GM12878 (cell line): Measurements from ENCODE around the gene CYTH2. TPM values are rescaled to one million over a fixed set of nuclear protein-coding genes. Genes with fewer than 3 reads are reported as not detected.

Experiments used
- BRCA1 ChIP-seq: IDR thresholded peaks from 2 replicates; pipeline ENCODE4 v1.6.1; 2011; ENCODE audit warnings: low read depth, low read length, improper control_type of control experiment
- CBFB ChIP-seq: IDR thresholded peaks from 2 replicates; pipeline ENCODE4 v1.6.1; 2016; ENCODE audit warnings: antibody characterized with exemption, low read depth
- IKZF1 ChIP-seq: fragments of 450-650 bp; conservative IDR thresholded peaks from 2 replicates; pipeline ENCODE4 v1.6.1; 2017; ENCODE audit warnings: antibody characterized with exemption, mild to moderate bottlenecking
- IRF4 ChIP-seq: IDR thresholded peaks from 2 replicates; pipeline ENCODE4 v1.6.1; 2011; ENCODE audit warnings: low read depth, low read length
- RCOR1 ChIP-seq: conservative IDR thresholded peaks from 2 replicates; pipeline ENCODE4 v1.6.1; 2012; ENCODE audit warnings: low read depth, low read length, improper control_type of control experiment
- RUNX3 ChIP-seq: IDR thresholded peaks from 2 replicates; pipeline ENCODE4 v1.6.1; 2012; ENCODE audit warnings: low read length, inconsistent platforms
- ZNF622 ChIP-seq: fragments of 450-650 bp; IDR thresholded peaks from 2 replicates; pipeline ENCODE4 v1.6.1; 2017; ENCODE audit warnings: mild to moderate bottlenecking, inconsistent platforms
- polyA plus RNA-seq, 11 experiments: library from polyadenylated mRNA; depleted of rRNA in 4 of 11; unstranded in 6 of 11; stranded (reverse) in 5 of 11; fragments of >200 nt; fragmentation: Nextera tagmentation in 4 of 11; fragmentation: Illumina TruSeq in 1 of 11; extraction: Ambion mirVana in 4 of 11; extraction: Trizol in 1 of 11; gene quantifications; 1 replicate in 1 of 11; 2 replicates in 10 of 11; pipeline versions ENCODE4 v1.2.1 to v1.2.3, GENCODE V29; 2011 to 2016; ENCODE audit warnings: inconsistent platforms in 2 of 11, missing spikeins in 2 of 11, low read depth in 1 of 11
- total RNA-seq, 4 experiments: library from RNA; depleted of rRNA in 3 of 4; stranded (reverse); fragments of >200 nt in 3 of 4; fragmentation: Illumina TruSeq in 1 of 4; extraction: Trizol in 1 of 4; gene quantifications; 2 replicates each; pipeline versions ENCODE4 v1.2.1 to v1.2.3, GENCODE V29; 2013 to 2021
- TF ChIP-seq, protein P1 (sequence below): fragments of 450-650 bp; IDR thresholded peaks from 2 replicates; pipeline ENCODE4 v1.6.1; 2017; ENCODE audit warnings: mild to moderate bottlenecking, moderate library complexity
- TF ChIP-seq, protein P2 (sequence below): IDR thresholded peaks from 2 replicates; pipeline ENCODE4 v1.6.1; 2012; ENCODE audit warnings: low read depth, low read length, improper control_type of control experiment
- TF ChIP-seq, protein P3 (sequence below): fragments of 450-650 bp; IDR thresholded peaks from 2 replicates; pipeline ENCODE4 v1.6.1; 2017; ENCODE audit warnings: low read depth, mild to moderate bottlenecking, moderate library complexity

Gene CYTH2
- total and polyA plus RNA-seq, 10 of the 15 experiments (the other 5 are each of a cell fraction or from before 2014, with no cell fraction given): 1.3 to 31.9 (median 22.2) TPM

DNA sequence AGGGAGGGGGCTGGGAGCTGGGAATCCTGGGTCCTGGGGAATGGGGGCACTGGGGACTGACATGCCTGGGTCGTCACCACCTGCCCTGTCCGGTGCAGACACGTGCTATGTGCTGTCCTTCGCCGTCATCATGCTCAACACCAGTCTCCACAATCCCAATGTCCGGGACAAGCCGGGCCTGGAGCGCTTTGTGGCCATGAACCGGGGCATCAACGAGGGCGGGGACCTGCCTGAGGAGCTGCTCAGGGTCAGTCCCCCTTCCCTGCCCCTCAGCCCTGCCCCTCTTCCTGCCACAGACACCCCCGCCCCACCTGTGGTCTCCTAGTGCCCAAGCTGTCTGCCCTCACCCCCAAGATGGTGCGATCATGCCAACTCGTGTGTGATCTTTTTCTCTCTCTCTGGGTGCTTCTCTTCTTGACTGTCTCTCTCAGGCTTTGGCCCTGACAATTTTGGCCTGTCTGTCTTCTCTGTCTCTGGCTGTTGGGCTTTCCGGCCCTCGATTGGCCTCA is 5.0 kb downstream of the CYTH2 start (continued):
- TF ChIP-seq, protein P1, sequence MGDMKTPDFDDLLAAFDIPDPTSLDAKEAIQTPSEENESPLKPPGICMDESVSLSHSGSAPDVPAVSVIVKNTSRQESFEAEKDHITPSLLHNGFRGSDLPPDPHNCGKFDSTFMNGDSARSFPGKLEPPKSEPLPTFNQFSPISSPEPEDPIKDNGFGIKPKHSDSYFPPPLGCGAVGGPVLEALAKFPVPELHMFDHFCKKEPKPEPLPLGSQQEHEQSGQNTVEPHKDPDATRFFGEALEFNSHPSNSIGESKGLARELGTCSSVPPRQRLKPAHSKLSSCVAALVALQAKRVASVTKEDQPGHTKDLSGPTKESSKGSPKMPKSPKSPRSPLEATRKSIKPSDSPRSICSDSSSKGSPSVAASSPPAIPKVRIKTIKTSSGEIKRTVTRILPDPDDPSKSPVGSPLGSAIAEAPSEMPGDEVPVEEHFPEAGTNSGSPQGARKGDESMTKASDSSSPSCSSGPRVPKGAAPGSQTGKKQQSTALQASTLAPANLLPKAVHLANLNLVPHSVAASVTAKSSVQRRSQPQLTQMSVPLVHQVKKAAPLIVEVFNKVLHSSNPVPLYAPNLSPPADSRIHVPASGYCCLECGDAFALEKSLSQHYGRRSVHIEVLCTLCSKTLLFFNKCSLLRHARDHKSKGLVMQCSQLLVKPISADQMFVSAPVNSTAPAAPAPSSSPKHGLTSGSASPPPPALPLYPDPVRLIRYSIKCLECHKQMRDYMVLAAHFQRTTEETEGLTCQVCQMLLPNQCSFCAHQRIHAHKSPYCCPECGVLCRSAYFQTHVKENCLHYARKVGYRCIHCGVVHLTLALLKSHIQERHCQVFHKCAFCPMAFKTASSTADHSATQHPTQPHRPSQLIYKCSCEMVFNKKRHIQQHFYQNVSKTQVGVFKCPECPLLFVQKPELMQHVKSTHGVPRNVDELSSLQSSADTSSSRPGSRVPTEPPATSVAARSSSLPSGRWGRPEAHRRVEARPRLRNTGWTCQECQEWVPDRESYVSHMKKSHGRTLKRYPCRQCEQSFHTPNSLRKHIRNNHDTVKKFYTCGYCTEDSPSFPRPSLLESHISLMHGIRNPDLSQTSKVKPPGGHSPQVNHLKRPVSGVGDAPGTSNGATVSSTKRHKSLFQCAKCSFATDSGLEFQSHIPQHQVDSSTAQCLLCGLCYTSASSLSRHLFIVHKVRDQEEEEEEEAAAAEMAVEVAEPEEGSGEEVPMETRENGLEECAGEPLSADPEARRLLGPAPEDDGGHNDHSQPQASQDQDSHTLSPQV: no peak
- TF ChIP-seq, protein P2, sequence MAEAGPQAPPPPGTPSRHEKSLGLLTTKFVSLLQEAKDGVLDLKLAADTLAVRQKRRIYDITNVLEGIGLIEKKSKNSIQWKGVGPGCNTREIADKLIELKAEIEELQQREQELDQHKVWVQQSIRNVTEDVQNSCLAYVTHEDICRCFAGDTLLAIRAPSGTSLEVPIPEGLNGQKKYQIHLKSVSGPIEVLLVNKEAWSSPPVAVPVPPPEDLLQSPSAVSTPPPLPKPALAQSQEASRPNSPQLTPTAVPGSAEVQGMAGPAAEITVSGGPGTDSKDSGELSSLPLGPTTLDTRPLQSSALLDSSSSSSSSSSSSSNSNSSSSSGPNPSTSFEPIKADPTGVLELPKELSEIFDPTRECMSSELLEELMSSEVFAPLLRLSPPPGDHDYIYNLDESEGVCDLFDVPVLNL: no peak
- TF ChIP-seq IKZF1 (no peak), RCOR1 (no peak), RUNX3 (no peak), IRF4 (no peak), CBFB (no peak), ZNF622 (no peak), BRCA1 (no peak)
- TF ChIP-seq, protein P3, sequence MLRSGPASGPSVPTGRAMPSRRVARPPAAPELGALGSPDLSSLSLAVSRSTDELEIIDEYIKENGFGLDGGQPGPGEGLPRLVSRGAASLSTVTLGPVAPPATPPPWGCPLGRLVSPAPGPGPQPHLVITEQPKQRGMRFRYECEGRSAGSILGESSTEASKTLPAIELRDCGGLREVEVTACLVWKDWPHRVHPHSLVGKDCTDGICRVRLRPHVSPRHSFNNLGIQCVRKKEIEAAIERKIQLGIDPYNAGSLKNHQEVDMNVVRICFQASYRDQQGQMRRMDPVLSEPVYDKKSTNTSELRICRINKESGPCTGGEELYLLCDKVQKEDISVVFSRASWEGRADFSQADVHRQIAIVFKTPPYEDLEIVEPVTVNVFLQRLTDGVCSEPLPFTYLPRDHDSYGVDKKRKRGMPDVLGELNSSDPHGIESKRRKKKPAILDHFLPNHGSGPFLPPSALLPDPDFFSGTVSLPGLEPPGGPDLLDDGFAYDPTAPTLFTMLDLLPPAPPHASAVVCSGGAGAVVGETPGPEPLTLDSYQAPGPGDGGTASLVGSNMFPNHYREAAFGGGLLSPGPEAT: no peak
